HepG2 (cell line): ENCODE measurements around the gene BMP6. TPM values are rescaled to one million over a fixed set of nuclear protein-coding genes. Genes with fewer than 3 reads are reported as not detected.

Experiments
- ATAC-seq: fragments of 200-7000 bp; cut with Tn5 transposase; 3 replicates; pipeline ENCODE4 v1.9.1; 2020; ENCODE audit warnings: mild to moderate bottlenecking, moderate library complexity
- BruUV-seq: library from RNA; stranded (reverse); fragments of 400-500 nt; replicated peaks from 2 replicates; lab custom pipeline; 2021; lab: Mats Ljungman, UMichigan
- CTCF ChIA-PET: fragments of 300-600 bp; formaldehyde crosslinking; extraction: SDS; loops from one replicate; lab custom pipeline; 2021; ENCODE audit warnings: low total read pairs, inconsistent platforms, low intra/inter-chr PET ratio; lab: Yijun Ruan, JAX
- POLR2A ChIA-PET: fragments of 350-600 bp; sonication (Branson Sonifier 250); formaldehyde crosslinking; loops from one replicate; lab custom pipeline; 2020; ENCODE audit warnings: antibody characterized with exemption, inconsistent platforms; lab: Yijun Ruan, JAX
- DNase-seq: peaks from one replicate; pipeline ENCODE4 v3.0.0-alpha.2; 2015; ENCODE audit warnings: low spot score
- FAIRE-seq: peaks from 3 replicates; lab custom pipeline; 2011; peaks lifted over from hg19 to GRCh38; lab: Jason Lieb, UNC
- H2AFZ ChIP-seq: one replicate; pipeline ENCODE4 v1.6.1; 2011; ENCODE audit warnings: low read length, inconsistent platforms
- H3K27ac ChIP-seq: fragments of 300-600 bp; 3 replicates; pipeline ENCODE4 v1.8.0; 2011; ENCODE audit warnings: mixed run types, mild to moderate bottlenecking, mixed read lengths, low read length, inconsistent platforms; ENCODE audit not compliant: insufficient read depth; ENCODE audit errors: extremely low read length
- H3K27me3 ChIP-seq, 2 experiments: fragments of 200-600 bp in 1 of 2; 2 replicates in 1 of 2; 3 replicates in 1 of 2; pipeline versions ENCODE4 v1.6.0 to v1.8.0; 2011; ENCODE audit warnings: low read length in 2 of 2, mild to moderate bottlenecking in 2 of 2, moderate library complexity in 2 of 2, inconsistent platforms in 1 of 2; ENCODE audit not compliant: insufficient read depth in 2 of 2, control insufficient read depth in 1 of 2
- H3K36me3 ChIP-seq, 2 experiments: fragments of 200-600 bp in 1 of 2; replicated peaks in 1 of 2; 2 replicates in 1 of 2; 3 replicates in 1 of 2; pipeline versions ENCODE4 v1.5.1 to v1.8.0; 2011; ENCODE audit warnings: low read length in 2 of 2, inconsistent platforms in 1 of 2; ENCODE audit not compliant: insufficient read depth in 2 of 2, control insufficient read depth in 1 of 2
- H3K4me1 ChIP-seq: 2 replicates; pipeline ENCODE4 v1.5.1; 2012; ENCODE audit warnings: low read length, inconsistent platforms; ENCODE audit not compliant: insufficient read depth
- H3K4me2 ChIP-seq: 2 replicates; pipeline ENCODE4 v1.6.0; 2011; ENCODE audit warnings: low read depth, low read length, inconsistent platforms
- H3K4me3 ChIP-seq, 3 experiments: fragments of 200-600 bp in 1 of 3; sonication (generic), shearing (Covaris generic) in 1 of 3; replicated peaks in 1 of 3; 2 replicates each; pipeline ENCODE4 v1.5.1; 2011 to 2016; ENCODE audit warnings: low read length in 3 of 3, inconsistent platforms in 2 of 3, low read depth in 2 of 3, mild to moderate bottlenecking in 2 of 3, control low read depth in 1 of 3, mixed read lengths in 1 of 3; ENCODE audit not compliant: insufficient read depth in 1 of 3
- H3K79me2 ChIP-seq: one replicate; pipeline ENCODE4 v1.6.1; 2011; ENCODE audit warnings: low read length, inconsistent platforms; ENCODE audit not compliant: insufficient read depth
- H3K9ac ChIP-seq: 2 replicates; pipeline ENCODE4 v1.6.0; 2011; ENCODE audit warnings: mild to moderate bottlenecking, low read depth, low read length, inconsistent platforms; ENCODE audit not compliant: insufficient read depth
- H3K9me3 ChIP-seq: 2 replicates; pipeline ENCODE4 v1.5.1; 2012; ENCODE audit warnings: mild to moderate bottlenecking, low read length
- H4K20me1 ChIP-seq: 2 replicates; pipeline ENCODE4 v1.6.0; 2011; ENCODE audit warnings: inconsistent platforms, mild to moderate bottlenecking, low read length, moderate library complexity; ENCODE audit not compliant: insufficient read depth
- AGO2 ChIP-seq: fragments of 200-400 bp; formaldehyde crosslinking; optimal IDR thresholded peaks from 2 replicates; pipeline ENCODE3; 2017; ENCODE audit warnings: mild to moderate bottlenecking, low read depth, low read length, moderate library complexity
- BATF2 ChIP-seq: sonication (generic); formaldehyde crosslinking; IDR thresholded peaks from 2 replicates; pipeline ENCODE4 v1.8.0; 2022; ENCODE audit warnings: mild to moderate bottlenecking, missing genetic modification reagents, moderate library complexity
- BRCA1 ChIP-seq: sonication (generic); formaldehyde crosslinking; IDR thresholded peaks from 2 replicates; pipeline ENCODE4 v1.4.0; 2020; ENCODE audit warnings: missing genetic modification reagents
- CCDC6 ChIP-seq: sonication (generic); formaldehyde crosslinking; IDR thresholded peaks from 2 replicates; pipeline ENCODE4 v1.8.1; 2022; ENCODE audit warnings: mild to moderate bottlenecking, missing genetic modification reagents, moderate library complexity
- FOXA3 ChIP-seq: IDR thresholded peaks from 2 replicates; pipeline ENCODE4 v1.6.1; 2016; ENCODE audit warnings: missing genetic modification reagents, missing compliant biosample characterization
- GLI4 ChIP-seq: sonication (generic); formaldehyde crosslinking; IDR thresholded peaks from 2 replicates; pipeline ENCODE4 v1.5.1; 2020; ENCODE audit warnings: missing genetic modification reagents, mild to moderate bottlenecking, moderate library complexity, borderline replicate concordance
- HES4 ChIP-seq: sonication (generic); formaldehyde crosslinking; IDR thresholded peaks from 2 replicates; pipeline ENCODE4 v1.9.0; 2021; ENCODE audit warnings: mild to moderate bottlenecking, missing genetic modification reagents, borderline replicate concordance
- HNRNPLL ChIP-seq: fragments of 200-400 bp; formaldehyde crosslinking; IDR thresholded peaks from 2 replicates; pipeline ENCODE4 v1.6.1; 2017; ENCODE audit warnings: mild to moderate bottlenecking, low read depth, low read length; ENCODE audit not compliant: poor library complexity, severe bottlenecking
- KDM5B ChIP-seq: sonication (generic); formaldehyde crosslinking; IDR thresholded peaks from 2 replicates; pipeline ENCODE4 v1.4.0; 2020; ENCODE audit warnings: missing genetic modification reagents, mild to moderate bottlenecking, borderline replicate concordance
- MIXL1 ChIP-seq: IDR thresholded peaks from 2 replicates; pipeline ENCODE4 v1.6.1; 2016
- PCBP1 ChIP-seq: fragments of 200-400 bp; formaldehyde crosslinking; IDR thresholded peaks from 2 replicates; pipeline ENCODE4 v1.6.1; 2017; ENCODE audit warnings: mild to moderate bottlenecking, low read depth, low read length, borderline replicate concordance
- PHF21A ChIP-seq: sonication (generic); formaldehyde crosslinking; IDR thresholded peaks from 2 replicates; pipeline ENCODE4 v1.5.0; 2020; ENCODE audit warnings: mild to moderate bottlenecking, missing genetic modification reagents
- SALL1 ChIP-seq: sonication (generic); formaldehyde crosslinking; IDR thresholded peaks from 2 replicates; pipeline ENCODE4 v1.8.0; 2022; ENCODE audit warnings: mild to moderate bottlenecking, missing genetic modification reagents
- SOX5 ChIP-seq: IDR thresholded peaks from 2 replicates; pipeline ENCODE4 v1.6.1; 2016; ENCODE audit warnings: borderline replicate concordance
- ZNF564 ChIP-seq: sonication (generic); formaldehyde crosslinking; IDR thresholded peaks from 2 replicates; pipeline ENCODE4 v1.8.1; 2023; ENCODE audit warnings: mild to moderate bottlenecking, missing genetic modification reagents
- ZNF775 ChIP-seq: sonication (generic); formaldehyde crosslinking; IDR thresholded peaks from 2 replicates; pipeline ENCODE4 v1.4.0; 2020; ENCODE audit warnings: missing genetic modification reagents, mild to moderate bottlenecking, moderate library complexity, borderline replicate concordance
- ZNF83 ChIP-seq: sonication (generic); formaldehyde crosslinking; IDR thresholded peaks from 2 replicates; pipeline ENCODE4 v1.4.0; 2020; ENCODE audit warnings: missing genetic modification reagents, mild to moderate bottlenecking, borderline replicate concordance
- WGBS: methylation state at CpG from one replicate; pipeline ENCODE4 v1.1.6; 2017; ENCODE audit warnings: low lambda C conversion rate; 5-methylcytosine and 5-hydroxymethylcytosine counted together
- in situ Hi-C: cut with HindIII; loops from 2 replicates; pipeline ENCODE4 v1.10.0; 2017; ENCODE audit warnings: low pct_unique_long_range_greater_than_20kb; ENCODE audit not compliant: extremely low pct_ligation_motif_present
- intact Hi-C: fragments of 100-400 bp; cut with micrococcal nuclease; formaldehyde crosslinking; loops from one replicate; pipeline ENCODE4 v1.10.0; 2022; ENCODE audit not compliant: unreplicated experiment
- polyA plus RNA-seq, 8 experiments: library from polyadenylated mRNA; depleted of rRNA in 3 of 8; stranded (reverse) in 7 of 8; unstranded in 1 of 8; fragments of >200 nt; fragmentation: Illumina TruSeq in 4 of 8; extraction: Trizol in 4 of 8; gene quantifications; 2 replicates each; pipeline versions ENCODE4 v1.2.1 to v1.2.3, GENCODE V29; 2011 to 2016; ENCODE audit warnings: low read depth in 4 of 8, missing spikeins in 1 of 8, mixed read lengths in 1 of 8; ENCODE audit not compliant: insufficient read depth in 1 of 8
- total RNA-seq, 5 experiments: library from RNA; depleted of rRNA; stranded (reverse); fragments of >200 nt; fragmentation: Illumina TruSeq; extraction: Trizol; gene quantifications; 2 replicates each; pipeline ENCODE4 v1.2.3, GENCODE V29; 2016; ENCODE audit warnings: low read depth in 1 of 5
- TF ChIP-seq, protein P1 (sequence below): sonication (generic); formaldehyde crosslinking; IDR thresholded peaks from 2 replicates; pipeline ENCODE4 v1.5.0; 2020; ENCODE audit warnings: mild to moderate bottlenecking, missing genetic modification reagents, borderline replicate concordance

BMP6 gene
- total and polyA plus RNA-seq, 2 of the 13 experiments (the other 11 are each of a cell fraction or from before 2014, with no cell fraction given): 0.09 to 0.18 TPM

DNA sequence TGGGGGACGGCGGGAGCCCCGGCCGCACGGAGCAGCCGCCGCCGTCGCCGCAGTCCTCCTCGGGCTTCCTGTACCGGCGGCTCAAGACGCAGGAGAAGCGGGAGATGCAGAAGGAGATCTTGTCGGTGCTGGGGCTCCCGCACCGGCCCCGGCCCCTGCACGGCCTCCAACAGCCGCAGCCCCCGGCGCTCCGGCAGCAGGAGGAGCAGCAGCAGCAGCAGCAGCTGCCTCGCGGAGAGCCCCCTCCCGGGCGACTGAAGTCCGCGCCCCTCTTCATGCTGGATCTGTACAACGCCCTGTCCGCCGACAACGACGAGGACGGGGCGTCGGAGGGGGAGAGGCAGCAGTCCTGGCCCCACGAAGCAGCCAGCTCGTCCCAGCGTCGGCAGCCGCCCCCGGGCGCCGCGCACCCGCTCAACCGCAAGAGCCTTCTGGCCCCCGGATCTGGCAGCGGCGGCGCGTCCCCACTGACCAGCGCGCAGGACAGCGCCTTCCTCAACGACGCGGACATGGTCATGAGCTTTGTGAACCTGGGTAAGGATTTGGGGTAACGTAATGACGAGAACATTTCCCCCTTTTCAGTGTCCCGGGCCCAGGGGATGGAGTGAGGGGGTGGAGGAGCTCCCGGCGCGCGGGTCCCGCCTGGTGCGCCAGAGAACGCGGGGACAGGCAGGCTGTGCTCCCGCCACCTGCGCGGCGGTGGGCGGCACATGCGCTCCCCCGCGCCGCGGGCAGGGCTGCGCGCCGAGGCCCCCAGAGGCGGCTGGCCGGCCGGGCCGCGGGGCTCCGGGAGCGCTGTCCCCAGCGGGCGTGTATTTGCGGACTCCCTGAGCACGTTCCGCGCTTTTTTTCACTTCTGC lies 1.4 kb downstream of the BMP6 start (continued):
- TF ChIP-seq FOXA3 (CRISPR knock-in tag) (no peak), SALL1 (CRISPR knock-in tag) (peak; percentile 11; the same call in 1 of the 2 replicates), PHF21A (CRISPR knock-in tag) (peak; percentile 23; the same call in 1 of the 2 replicates), ZNF775 (CRISPR knock-in tag) (no peak), HES4 (CRISPR knock-in tag) (0 out of 2 replicates have a peak, but pooled peaks have one; percentile 31), CCDC6 (CRISPR knock-in tag) (no peak)
- TF ChIP-seq, all 625 proteins: peak for 15

DNA sequence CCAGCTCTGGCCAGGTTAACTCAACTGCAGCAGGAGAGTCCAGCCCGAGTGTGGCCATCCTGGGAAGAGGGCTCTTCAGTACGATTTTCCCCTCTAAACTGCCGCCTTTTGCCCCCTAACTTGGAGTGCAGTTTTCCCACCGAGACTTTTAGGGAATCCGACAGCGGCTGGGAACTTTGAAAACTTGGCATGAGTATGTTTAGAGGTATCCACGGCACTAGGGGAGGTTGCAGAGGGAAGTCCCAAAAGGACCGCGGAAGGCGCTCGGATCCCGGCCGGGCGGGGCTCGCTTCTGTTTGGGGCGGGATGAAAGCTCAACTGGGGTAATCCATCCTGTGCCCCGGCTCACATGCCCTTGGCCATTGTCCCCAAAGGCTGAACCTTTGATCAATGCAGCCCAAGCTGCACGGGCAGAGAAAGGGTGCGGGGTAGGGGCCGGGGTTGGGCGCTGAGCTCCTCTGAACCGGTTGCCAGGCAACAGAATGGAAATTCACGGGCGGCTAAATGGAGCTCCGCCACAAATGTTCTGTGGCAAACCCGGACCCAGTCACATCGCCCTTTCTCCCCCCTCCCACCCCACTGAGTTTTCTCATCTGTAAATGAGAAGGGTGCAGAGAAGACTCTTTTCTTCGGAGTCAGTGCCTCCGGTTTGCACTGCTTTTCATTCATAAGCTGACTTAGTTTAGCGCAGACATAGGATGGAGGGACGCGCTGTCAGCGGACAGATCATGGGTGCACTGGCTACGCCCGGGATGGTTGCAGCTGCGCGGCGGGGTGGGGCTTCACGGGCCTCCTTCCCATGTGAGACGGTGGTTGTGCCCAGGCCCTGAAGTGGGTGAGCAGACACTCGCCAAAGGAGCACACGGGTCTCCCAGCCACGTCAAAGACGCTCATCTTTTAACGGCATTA lies 2.3 kb downstream of the BMP6 start:
- FAIRE-seq (no peak), DNase-seq (no peak), ATAC-seq (peak; percentile 9)
- in situ Hi-C loops: loop anchor here (5.0 to 10.0 kb wide), 2 partner anchors 279 to 337 kb away; partner anchors contain the start of gene BLOC1S5
- Histone ChIP-seq H3K4me3 (peak overlapping the region in 1 of 3 experiments; percentile 67; a peak in 1 of 6 replicates), H3K9me3 (no peaks in the 10 kb centered on the region), H2AFZ (no peak overlapping the region), H3K4me2 (peak overlapping the region; percentile 65), H3K9ac (no peak overlapping the region), H3K36me3 (no peaks in the 10 kb centered on the region), H3K79me2 (no peaks in the 10 kb centered on the region), H4K20me1 (no peaks in the 10 kb centered on the region; the same call in 1 of the 2 replicates), H3K4me1 (peaks cover 48% of the 10 kb centered on the region), H3K27me3 (peaks cover 21 to 92% of the 10 kb centered on the region in 2 experiments; a peak in 4 of 5 replicates), H3K27ac (no peak overlapping the region)
- BruUV-seq: no TSS peak
- ChIA-PET POLR2A (no interaction called here), CTCF (no interaction called here)
- 25% methylated on average over 36 of the region's 45 CpGs for WGBS
- intact Hi-C loops: loop anchor here (10.0 kb wide), 1 partner anchor 487 kb away; no protein-coding TSS in a partner anchor
- TF ChIP-seq SOX5 (peak; percentile 27; the same call in 1 of the 2 replicates), BRCA1 (no peak), HNRNPLL (peak; percentile 27), BATF2 (CRISPR knock-in tag) (no peak), AGO2 (no peak), GLI4 (CRISPR knock-in tag) (no peak), ZNF564 (CRISPR knock-in tag) (no peak), KDM5B (no peak), MIXL1 (CRISPR knock-in tag) (no peak), ZNF83 (CRISPR knock-in tag) (no peak), PCBP1 (0 out of 2 replicates have a peak, but pooled peaks have one; percentile 49)
- TF ChIP-seq, protein P1, sequence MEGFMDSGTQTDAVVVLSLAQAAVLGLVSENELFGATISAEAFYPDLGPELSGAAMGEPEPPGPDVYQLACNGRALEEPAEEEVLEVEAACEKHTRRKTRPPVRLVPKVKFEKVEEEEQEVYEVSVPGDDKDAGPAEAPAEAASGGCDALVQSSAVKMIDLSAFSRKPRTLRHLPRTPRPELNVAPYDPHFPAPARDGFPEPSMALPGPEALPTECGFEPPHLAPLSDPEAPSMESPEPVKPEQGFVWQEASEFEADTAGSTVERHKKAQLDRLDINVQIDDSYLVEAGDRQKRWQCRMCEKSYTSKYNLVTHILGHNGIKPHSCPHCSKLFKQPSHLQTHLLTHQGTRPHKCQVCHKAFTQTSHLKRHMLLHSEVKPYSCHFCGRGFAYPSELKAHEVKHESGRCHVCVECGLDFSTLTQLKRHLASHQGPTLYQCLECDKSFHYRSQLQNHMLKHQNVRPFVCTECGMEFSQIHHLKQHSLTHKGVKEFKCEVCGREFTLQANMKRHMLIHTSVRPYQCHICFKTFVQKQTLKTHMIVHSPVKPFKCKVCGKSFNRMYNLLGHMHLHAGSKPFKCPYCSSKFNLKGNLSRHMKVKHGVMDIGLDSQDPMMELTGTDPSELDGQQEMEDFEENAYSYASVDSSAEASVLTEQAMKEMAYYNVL: no peak
